Astrocyte of the hippocampus (primary cell): ENCODE data around the gene SUCLG2.
"Not testable (repeated sequence)": the region's sequence is repeated elsewhere in the genome, so short reads cannot be mapped to it uniquely, and the experiment has no call there.

Experiments
- DNase-seq: peaks from one replicate; pipeline ENCODE4 v3.0.0; 2011; ENCODE audit warnings: low read depth, low spot score

SUCLG2 gene

GRCh38 chr3:67559029-67559605 lies 95.3 kb downstream of the SUCLG2 start:
- DNase-seq = no peak

GRCh38 chr3:67558426-67558825 lies 96.0 kb downstream of the SUCLG2 start:
- DNase-seq = no peak

- no peak for DNase-seq
These were observed 96.5 kb downstream of the SUCLG2 start for GRCh38 chr3:67557848-67558355.

GRCh38 chr3:67551361-67552016 lies 102.9 kb downstream of the SUCLG2 start:
- no peak for DNase-seq

GRCh38 chr3:67550541-67550940 lies 103.9 kb downstream of the SUCLG2 start:
- no peak for DNase-seq

- DNase-seq = peak; percentile 37
These were observed 111.7 kb downstream of the SUCLG2 start for GRCh38 chr3:67542502-67543250.

- DNase-seq = no peak
These were observed 114.1 kb downstream of the SUCLG2 start for GRCh38 chr3:67540198-67540894.

- DNase-seq = not testable (repeated sequence)
These were observed 117.2 kb downstream of the SUCLG2 start for GRCh38 chr3:67537203-67537602.

- DNase-seq = no peak
These were observed 119.4 kb downstream of the SUCLG2 start for GRCh38 chr3:67535006-67535405.

GRCh38 chr3:67534594-67534993 lies 119.8 kb downstream of the SUCLG2 start:
- DNase-seq = no peak

GRCh38 chr3:67531181-67532101 lies 123.0 kb downstream of the SUCLG2 start:
- no peak for DNase-seq

GRCh38 chr3:67529915-67530314 lies 124.5 kb downstream of the SUCLG2 start:
- no peak for DNase-seq

- DNase-seq = no peak
These were observed 125.1 kb downstream of the SUCLG2 start for GRCh38 chr3:67529337-67529736.

- DNase-seq = peak; percentile 95
These were observed 128.2 kb downstream of the SUCLG2 start for GRCh38 chr3:67526246-67526645.

GRCh38 chr3:67524046-67524445 lies 130.4 kb downstream of the SUCLG2 start:
- DNase-seq = no peak

- no peak for DNase-seq
These were observed 132.3 kb downstream of the SUCLG2 start for GRCh38 chr3:67522081-67522480.

GRCh38 chr3:67521053-67521646 lies 133.3 kb downstream of the SUCLG2 start:
- DNase-seq = no peak

- DNase-seq = no peak
These were observed 136.2 kb downstream of the SUCLG2 start for GRCh38 chr3:67518236-67518635.

GRCh38 chr3:67517781-67518180 lies 136.6 kb downstream of the SUCLG2 start:
- no peak for DNase-seq

- no peak for DNase-seq
These were observed 137.9 kb downstream of the SUCLG2 start for GRCh38 chr3:67516496-67516895.

- no peak for DNase-seq
These were observed 138.6 kb downstream of the SUCLG2 start for GRCh38 chr3:67515778-67516177.
